ENCODE data around the gene TMEM121. TPM values are rescaled to one million over a fixed set of nuclear protein-coding genes. Genes with fewer than 3 reads are reported as not detected.

The TMEM121 gene
- total RNA-seq (2014; rRNA removed) (27.5 and 33.6 TPM in 2 replicates), Bru-seq, nascent RNA (percentile 33 among the genes with signal in this experiment), BruChase-seq, experiment 1, labeled RNA remaining after a 6-hour chase (percentile 34 among the genes with signal in this experiment), BruChase-seq, experiment 2, labeled RNA remaining after a 2-hour chase (percentile 41 among the genes with signal in this experiment)
- long read RNA-seq, transcript TMEM121-203 (2 exons, 366 nt) = minor isoform, 6 of 39 reads
- long read RNA-seq, transcript TMEM121-201 (2 exons, 1,532 nt) = major isoform, 21 of 39 reads
- long read RNA-seq, partial matches to known transcripts = 0 of 39 reads
- long read RNA-seq, other reads (novel, unspliced or antisense) = 12 of 39 reads

GRCh38 chr14:105525861-105526775 lies at the start of gene TMEM121:
TSS of gene TMEM121 (plus strand) at chr14:105526583. CDS start at chr14:105528835, 2,252 bp downstream.
- peaks cover 10% of the 10 kb centered on the region; the same call in 1 of the 2 replicates for H3K4me1 ChIP-seq (ENCODE audit: insufficient read depth, low read length)
- peak within 1 kb of the TSS; percentile 94 for H3K4me2 ChIP-seq (ENCODE audit: low read length)
- POLR2A ChIA-PET (ENCODE audit: unreplicated experiment) = no interaction called here
- H4K20me1 ChIP-seq (ENCODE audit: low read length) = no peaks in the 10 kb centered on the region
- H3K27ac ChIP-seq (ENCODE audit: low read length) = no peak within 1 kb of the TSS
- peak within 1 kb of the TSS; percentile 82 for H2AFZ ChIP-seq (ENCODE audit: low read length)
- no peaks in the 10 kb centered on the region for H3K36me3 ChIP-seq (ENCODE audit: low read depth, low read length)
- H3F3A ChIP-seq (ENCODE audit: low read length, unreplicated experiment) = no peaks in the 10 kb centered on the region
- no peaks in the 10 kb centered on the region for H3K9me3 ChIP-seq (ENCODE audit: low read length)
- DNase-seq (no peak), ATAC-seq (peak; percentile 36)
- H3K9me2 ChIP-seq (replicated peaks; ENCODE audit: low read length) = no peaks in the 10 kb centered on the region
- no peaks in the 10 kb centered on the region for H3K27me3 ChIP-seq (ENCODE audit: low read length)
- CTCF ChIA-PET = no interaction called here
- H3K4me3 ChIP-seq (ENCODE audit: low read length) = peak within 1 kb of the TSS; percentile 75
- no peak for TF ChIP-seq EZH2 (IDR thresholded peaks at IDR 0.05; ENCODE audit: low read length, unreplicated experiment)
- TF ChIP-seq EZH2phosphoT487 (IDR thresholded peaks at IDR 0.05; ENCODE audit: borderline replicate concordance, low read length) = no peak
- no peak for TF ChIP-seq CTCF (conservative IDR thresholded peaks at IDR 0.05; ENCODE audit: low read depth, low read length)
- BruUV-seq (replicated peaks) = no TSS peak
- peak within 1 kb of the TSS; percentile 74 for H3K9ac ChIP-seq (ENCODE audit: low read length)
- H3K79me2 ChIP-seq (ENCODE audit: low read length) = peaks cover 9% of the 10 kb centered on the region; the same call in 1 of the 2 replicates
- intact Hi-C loops (cut with micrococcal nuclease) = no loop called here

- Histone ChIP-seq H3K9me2 (replicated peaks; ENCODE audit: low read length) (no peaks in the 10 kb centered on the region), H4K20me1 (ENCODE audit: low read length) (no peaks in the 10 kb centered on the region), H3K4me3 (ENCODE audit: low read length) (peak overlapping the region; percentile 82), H3K4me1 (ENCODE audit: insufficient read depth, low read length) (peaks cover 50% of the 10 kb centered on the region), H3K4me2 (ENCODE audit: low read length) (peak overlapping the region; percentile 85), H3K9me3 (ENCODE audit: low read length) (no peaks in the 10 kb centered on the region), H3K79me2 (ENCODE audit: low read length) (peaks cover 8% of the 10 kb centered on the region), H3F3A (ENCODE audit: low read length, unreplicated experiment) (no peaks in the 10 kb centered on the region), H3K36me3 (ENCODE audit: low read depth, low read length) (no peaks in the 10 kb centered on the region), H3K27ac (ENCODE audit: low read length) (peak overlapping the region; percentile 69), H3K27me3 (ENCODE audit: low read length) (no peaks in the 10 kb centered on the region), H2AFZ (ENCODE audit: low read length) (no peak overlapping the region), H3K9ac (ENCODE audit: low read length) (peak overlapping the region; percentile 66)
- no peak for DNase-seq
- intact Hi-C loops (cut with micrococcal nuclease) = no loop called here
- ChIA-PET CTCF (no interaction called here), POLR2A (ENCODE audit: unreplicated experiment) (no interaction called here)
- BruUV-seq (replicated peaks) = no TSS peak
- no peak for ATAC-seq
- TF ChIP-seq CTCF (conservative IDR thresholded peaks at IDR 0.05; ENCODE audit: low read depth, low read length) (no peak), EZH2 (IDR thresholded peaks at IDR 0.05; ENCODE audit: low read length, unreplicated experiment) (no peak), EZH2phosphoT487 (IDR thresholded peaks at IDR 0.05; ENCODE audit: borderline replicate concordance, low read length) (no peak)
Observed at GRCh38 chr14:105476831-105477659, 49.3 kb upstream of the TMEM121 start.

All from PC-3 (cell line).